Fibroblast of mammary gland (primary cell): ENCODE measurements around the gene CRYM.
"Not testable (repeated sequence)": the region's sequence is repeated elsewhere in the genome, so short reads cannot be mapped to it uniquely, and the experiment has no call there.

Experiments used
- DNase-seq: peaks from one replicate; pipeline ENCODE4 v3.0.0-alpha.2; 2010; ENCODE audit warnings: low read depth
- H3K4me3 ChIP-seq: 2 replicates; pipeline ENCODE4 v1.5.1; 2011; ENCODE audit warnings: low read depth, mild to moderate bottlenecking, low read length, moderate library complexity; ENCODE audit not compliant: control insufficient read depth
- TF ChIP-seq, protein P1 (sequence below): conservative IDR thresholded peaks from 2 replicates; pipeline ENCODE4 v1.5.1; 2011; ENCODE audit warnings: low read depth, low read length, inconsistent platforms; ENCODE audit not compliant: control insufficient read depth, insufficient read depth

The CRYM gene

DNA sequence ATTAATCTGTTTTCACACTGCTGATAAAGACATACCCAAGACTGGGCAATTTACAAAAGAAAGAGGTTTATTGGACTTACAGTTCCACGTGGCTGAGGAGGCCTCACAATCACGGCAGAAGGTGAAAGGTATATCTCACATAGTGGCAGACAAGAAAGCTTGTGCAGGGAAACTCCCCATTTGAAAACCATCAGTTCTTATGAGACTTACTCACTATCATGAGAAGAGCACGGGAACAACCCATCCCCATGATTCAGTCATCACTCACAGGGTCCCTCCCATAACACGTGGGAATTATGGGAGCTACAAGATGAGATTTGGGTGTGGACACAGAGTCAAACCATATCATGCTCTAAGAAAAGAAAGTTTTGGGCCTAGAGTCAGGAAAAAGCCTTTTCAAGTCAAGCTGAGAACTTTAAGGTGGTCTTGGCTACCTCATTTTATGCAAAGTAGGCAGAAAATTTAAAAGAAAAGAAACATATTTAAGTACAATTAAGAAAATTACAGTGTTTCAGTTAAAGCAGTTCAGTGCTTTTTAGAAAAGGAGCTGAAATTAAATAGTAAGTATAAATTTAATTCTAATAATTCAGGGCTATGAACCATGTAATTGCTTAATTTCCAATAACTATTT lies 24.9 kb upstream of the CRYM start:
- TF ChIP-seq, protein P1, sequence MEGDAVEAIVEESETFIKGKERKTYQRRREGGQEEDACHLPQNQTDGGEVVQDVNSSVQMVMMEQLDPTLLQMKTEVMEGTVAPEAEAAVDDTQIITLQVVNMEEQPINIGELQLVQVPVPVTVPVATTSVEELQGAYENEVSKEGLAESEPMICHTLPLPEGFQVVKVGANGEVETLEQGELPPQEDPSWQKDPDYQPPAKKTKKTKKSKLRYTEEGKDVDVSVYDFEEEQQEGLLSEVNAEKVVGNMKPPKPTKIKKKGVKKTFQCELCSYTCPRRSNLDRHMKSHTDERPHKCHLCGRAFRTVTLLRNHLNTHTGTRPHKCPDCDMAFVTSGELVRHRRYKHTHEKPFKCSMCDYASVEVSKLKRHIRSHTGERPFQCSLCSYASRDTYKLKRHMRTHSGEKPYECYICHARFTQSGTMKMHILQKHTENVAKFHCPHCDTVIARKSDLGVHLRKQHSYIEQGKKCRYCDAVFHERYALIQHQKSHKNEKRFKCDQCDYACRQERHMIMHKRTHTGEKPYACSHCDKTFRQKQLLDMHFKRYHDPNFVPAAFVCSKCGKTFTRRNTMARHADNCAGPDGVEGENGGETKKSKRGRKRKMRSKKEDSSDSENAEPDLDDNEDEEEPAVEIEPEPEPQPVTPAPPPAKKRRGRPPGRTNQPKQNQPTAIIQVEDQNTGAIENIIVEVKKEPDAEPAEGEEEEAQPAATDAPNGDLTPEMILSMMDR = no peak
- peak; percentile 98 for DNase-seq
- H3K4me3 ChIP-seq = peak overlapping the region; percentile 70

DNA sequence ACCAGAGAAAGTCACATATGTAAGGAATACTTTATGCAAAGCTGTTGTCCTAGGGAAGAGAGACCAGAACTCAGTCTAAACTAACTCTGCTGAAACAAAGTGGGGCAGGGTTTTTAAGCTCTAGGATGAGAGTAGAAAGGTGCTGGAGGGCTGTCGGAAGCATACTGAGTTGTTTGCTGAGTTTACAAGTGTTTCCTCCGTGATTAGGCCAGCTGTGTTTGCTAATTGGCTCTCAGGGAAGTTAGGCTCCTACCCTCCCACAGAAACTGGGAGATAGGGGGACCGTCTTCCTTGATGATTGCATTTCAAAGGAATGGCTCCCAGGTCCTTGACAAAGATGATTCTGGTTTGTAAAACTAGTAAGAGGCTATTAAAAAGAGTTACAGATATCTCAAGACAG lies 24.4 kb upstream of the CRYM start:
- peak overlapping the region; percentile 70 for H3K4me3 ChIP-seq
- TF ChIP-seq, protein P1 = no peak
- peak; percentile 29 for DNase-seq

DNA sequence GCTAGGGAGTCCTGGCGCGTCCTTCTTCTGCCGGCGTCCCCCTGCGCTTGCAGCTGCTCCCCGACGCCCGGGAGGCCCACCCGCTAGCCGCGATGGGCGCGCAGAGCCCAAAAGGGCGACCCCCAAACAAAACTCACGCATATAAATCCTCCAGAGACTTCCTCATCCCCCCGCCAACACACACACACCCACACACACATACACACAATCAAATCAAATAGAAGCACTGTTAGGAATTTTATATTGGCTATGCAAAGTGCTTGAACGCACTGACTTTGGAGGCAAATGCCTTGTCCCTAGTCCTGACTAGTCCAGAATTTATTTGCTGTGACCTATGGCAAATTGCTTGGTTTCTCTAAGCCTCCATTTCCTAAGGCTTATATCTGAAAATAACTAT lies 23.8 kb upstream of the CRYM start:
- TF ChIP-seq, protein P1 = no peak
- peak overlapping the region; percentile 70 for H3K4me3 ChIP-seq
- DNase-seq = peak; percentile 25

DNA sequence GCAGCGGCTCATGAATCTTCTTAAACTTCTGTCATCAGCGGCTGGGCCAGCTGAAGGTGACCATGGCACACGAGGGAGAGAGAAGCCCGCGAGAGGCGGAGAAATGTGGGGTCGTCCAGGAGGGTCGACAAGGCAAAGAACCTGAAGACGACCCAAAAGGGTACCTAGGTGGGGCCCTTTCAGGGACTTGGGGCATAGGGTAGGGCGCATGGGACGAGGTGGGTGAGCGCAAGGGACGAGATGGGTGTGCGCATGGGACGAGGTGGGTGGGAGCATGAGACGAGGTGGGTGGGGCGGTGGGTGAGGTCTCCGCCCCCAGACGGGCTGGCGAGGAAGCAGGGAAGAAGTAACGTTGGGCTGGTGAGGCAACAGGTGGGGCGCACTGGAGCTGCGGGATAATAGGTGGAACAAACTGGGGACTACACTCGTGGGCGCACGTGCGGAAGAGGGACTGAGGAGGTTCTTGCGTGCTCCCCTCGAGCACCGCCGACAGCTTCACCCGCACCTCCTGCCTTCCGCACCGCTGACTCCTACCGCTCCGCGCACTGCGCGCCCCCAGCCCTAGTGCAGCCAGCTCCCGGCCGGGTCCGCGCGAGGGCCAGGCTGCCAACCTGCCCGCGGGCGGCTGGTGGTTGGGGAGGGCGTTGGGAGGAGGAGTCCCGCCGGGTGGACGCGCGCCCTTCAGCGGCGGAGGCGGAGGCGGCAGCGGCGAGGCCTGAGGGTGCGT lies 23.2 kb upstream of the CRYM start:
- DNase-seq = peak; percentile 74
- TF ChIP-seq, protein P1 = no peak
- peak overlapping the region; percentile 70 for H3K4me3 ChIP-seq

DNA sequence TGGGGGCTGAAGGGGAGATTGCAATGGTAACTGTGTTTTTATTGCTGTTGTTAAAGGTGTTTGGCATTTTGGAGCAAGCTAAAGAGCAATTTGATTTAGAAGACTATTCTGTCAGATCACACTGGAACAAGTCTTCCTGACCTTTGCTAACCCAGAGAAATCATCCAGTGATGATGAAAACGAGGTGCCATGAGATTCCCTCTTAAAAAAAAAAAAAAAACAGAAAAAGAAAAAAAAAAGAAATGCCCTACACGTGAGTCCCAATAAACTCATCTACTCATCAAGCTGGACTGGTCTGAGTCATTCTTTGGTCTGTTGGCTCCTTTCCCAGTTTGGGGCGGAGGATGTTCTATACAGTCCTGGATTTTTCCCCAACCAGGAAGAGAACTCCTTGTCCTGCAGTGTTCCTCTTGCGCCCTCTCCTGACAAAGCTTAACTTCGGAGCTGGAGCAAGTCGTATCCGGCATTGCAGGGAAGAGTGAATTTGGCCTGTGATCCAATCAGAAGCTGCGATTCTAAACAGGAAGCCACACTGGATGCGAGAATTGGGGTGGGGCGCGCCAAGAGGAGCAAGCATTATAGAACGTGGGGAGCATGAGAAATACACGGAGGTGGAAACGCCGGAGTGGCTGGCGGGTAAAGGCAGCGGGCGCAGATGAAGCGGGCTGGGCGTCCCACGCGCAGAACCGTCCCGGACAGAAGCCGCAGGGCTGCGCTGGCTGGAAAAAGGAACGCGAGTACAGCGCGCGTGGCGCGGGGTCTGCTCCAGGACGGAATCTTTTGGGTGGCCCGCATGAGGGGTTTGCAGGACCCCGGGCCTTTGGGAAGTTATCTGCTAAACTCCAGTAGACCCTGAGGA lies 22.4 kb upstream of the CRYM start:
- TF ChIP-seq, protein P1 = peak; percentile 96
- H3K4me3 ChIP-seq = peak overlapping the region; percentile 70
- peak; percentile 100 for DNase-seq

DNA sequence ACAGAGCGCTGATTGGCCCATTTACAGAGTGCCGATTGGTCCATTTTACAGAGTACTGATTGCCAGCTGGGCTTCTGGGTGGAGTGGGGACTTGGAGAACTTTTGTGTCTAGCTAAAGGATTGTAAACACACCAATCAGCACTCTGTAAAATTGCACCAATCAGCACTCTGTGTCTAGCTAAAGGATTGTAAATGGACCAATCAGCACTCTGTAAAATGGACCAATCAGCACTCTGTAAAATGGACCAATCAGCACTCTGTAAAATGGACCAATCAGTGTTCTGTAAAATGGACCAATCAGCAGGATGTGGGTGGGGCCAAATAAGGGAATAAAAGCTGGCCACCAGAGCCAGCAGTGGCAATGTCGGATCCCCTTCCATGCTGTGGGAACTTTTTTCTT lies 11.7 kb upstream of the CRYM start:
- not testable (repeated sequence) for H3K4me3 ChIP-seq, DNase-seq

DNA sequence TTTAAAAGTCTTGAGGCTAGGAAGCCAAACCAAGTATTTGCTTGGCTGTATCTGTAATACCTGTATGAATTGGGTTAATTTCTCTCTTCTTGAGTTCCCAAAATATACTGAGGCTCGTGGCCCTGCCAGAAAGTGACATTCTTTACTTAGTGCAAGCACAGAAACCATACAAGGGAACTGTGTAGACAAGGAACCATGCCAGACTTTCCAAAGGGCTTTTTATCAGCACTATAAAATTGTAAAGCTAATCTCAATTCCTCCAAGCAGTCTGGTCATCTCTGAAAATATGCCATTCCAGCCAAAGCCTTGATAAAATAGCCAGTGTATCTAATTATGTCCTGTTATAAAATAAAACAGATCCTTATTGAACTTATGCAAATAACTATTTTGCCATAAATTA lies 7.2 kb upstream of the CRYM start:
- no peak overlapping the region for H3K4me3 ChIP-seq
- DNase-seq = no peak
- TF ChIP-seq, protein P1 = no peak
